A549 (cell line): ENCODE data around the gene ABCF3. TPM values are rescaled to one million over a fixed set of nuclear protein-coding genes. Genes with fewer than 3 reads are reported as not detected.
A peak's percentile ranks its signal among the peaks of the same experiment; 100 is the strongest.

Experiments used
- ATAC-seq, 2 experiments: fragments of 200-7000 bp in 1 of 2; fragments of >200 bp in 1 of 2; cut with Nextera tagmentation in 1 of 2; cut with Tn5 transposase in 1 of 2; 3 replicates each; pipeline versions ENCODE4 v1.8.0 to v1.9.1; 2018 to 2020; ENCODE audit warnings: mild to moderate bottlenecking in 1 of 2, moderate library complexity in 1 of 2
- CTCF ChIA-PET: fragments of 300-600 bp; sonication (Branson Sonifier 250); formaldehyde crosslinking; extraction: SDS; loops from one replicate; lab custom pipeline; 2021; ENCODE audit warnings: antibody characterized with exemption, inconsistent platforms; lab: Yijun Ruan, JAX
- POLR2A ChIA-PET: fragments of 350-600 bp; formaldehyde crosslinking; extraction: SDS; loops from one replicate; lab custom pipeline; 2021; ENCODE audit warnings: antibody characterized with exemption, inconsistent platforms; lab: Yijun Ruan, JAX
- DNase-seq, 2 experiments: peaks; one replicate each; pipeline versions ENCODE4 v3.0.0 to v3.0.0-alpha.2; 2011 to 2016; ENCODE audit warnings: low read depth in 1 of 2, low spot score in 1 of 2
- FAIRE-seq: peaks from 2 replicates; lab custom pipeline; 2011; peaks lifted over from hg19 to GRCh38; lab: Jason Lieb, UNC
- H3K27ac ChIP-seq, 2 experiments: fragments of >200 bp; sonication (Bioruptor Twin); formaldehyde crosslinking; 3 replicates each; pipeline ENCODE4 v1.5.1; 2016 to 2017
- H3K4me1 ChIP-seq: fragments of >200 bp; sonication (Bioruptor Twin); formaldehyde crosslinking; 3 replicates; pipeline ENCODE4 v1.6.1; 2016
- H3K4me2 ChIP-seq: fragments of >200 bp; sonication (Bioruptor Twin); formaldehyde crosslinking; 3 replicates; pipeline ENCODE4 v1.6.1; 2016
- H3K4me3 ChIP-seq: fragments of >200 bp; sonication (Bioruptor Twin); formaldehyde crosslinking; 3 replicates; pipeline ENCODE4 v1.5.1; 2016
- H3K9me3 ChIP-seq: fragments of >200 bp; sonication (Bioruptor Twin); formaldehyde crosslinking; 3 replicates; pipeline ENCODE4 v1.6.1; 2016
- CBX8 ChIP-seq: fragments of 200-600 bp; sonication (generic); IDR thresholded peaks from 2 replicates; pipeline ENCODE4 v1.6.1; 2016
- CHD4 ChIP-seq: fragments of 200-600 bp; sonication (generic); IDR thresholded peaks from 2 replicates; pipeline ENCODE4 v1.6.1; 2016; ENCODE audit warnings: antibody characterized with exemption, mild to moderate bottlenecking, borderline replicate concordance
- EHMT2 ChIP-seq: fragments of 200-600 bp; sonication (generic); IDR thresholded peaks from 2 replicates; pipeline ENCODE4 v1.6.1; 2016; ENCODE audit warnings: antibody characterized with exemption, low read depth, mild to moderate bottlenecking, moderate library complexity
- EP300 ChIP-seq, 2 experiments: fragments of >200 bp; sonication (Bioruptor Twin); formaldehyde crosslinking; IDR thresholded peaks; 2 replicates in 1 of 2; 3 replicates in 1 of 2; pipeline ENCODE4 v1.6.1; 2016 to 2017
- ESRRA ChIP-seq: fragments of 150-350 bp; IDR thresholded peaks from 2 replicates; pipeline ENCODE4 v1.6.1; 2014; ENCODE audit warnings: mild to moderate bottlenecking, low read length, borderline replicate concordance
- FOSL2 ChIP-seq, 2 experiments: fragments of 450-650 bp in 1 of 2; fragments of >200 bp in 1 of 2; sonication (Bioruptor Twin) in 1 of 2; formaldehyde crosslinking; IDR thresholded peaks; 2 replicates each; pipeline versions ENCODE4 v1.5.0 to v1.6.1; 2016 to 2020; ENCODE audit warnings: mild to moderate bottlenecking in 1 of 2, moderate library complexity in 1 of 2
- FOXS1 ChIP-seq: fragments of 250-450 bp; sonication (Bioruptor Pico); IDR thresholded peaks from 2 replicates; pipeline ENCODE4 v1.5.0; 2020; ENCODE audit warnings: mild to moderate bottlenecking, moderate library complexity
- GATA3 ChIP-seq: IDR thresholded peaks from 2 replicates; pipeline ENCODE4 v1.6.1; 2012; ENCODE audit warnings: borderline replicate concordance
- HDAC2 ChIP-seq: fragments of 200-600 bp; sonication (generic); IDR thresholded peaks from 2 replicates; pipeline ENCODE4 v1.6.1; 2016
- HOXA7 ChIP-seq: fragments of 250-450 bp; sonication (Bioruptor Pico); IDR thresholded peaks from 2 replicates; pipeline ENCODE4 v1.5.0; 2020; ENCODE audit warnings: mild to moderate bottlenecking, moderate library complexity
- HOXB5 ChIP-seq: fragments of 250-450 bp; sonication (Bioruptor Pico); IDR thresholded peaks from 2 replicates; pipeline ENCODE4 v1.5.0; 2020; ENCODE audit warnings: mild to moderate bottlenecking, moderate library complexity
- JUN ChIP-seq, 2 experiments: fragments of >200 bp; sonication (Bioruptor Twin); formaldehyde crosslinking; IDR thresholded peaks; 2 replicates in 1 of 2; 3 replicates in 1 of 2; pipeline ENCODE4 v1.6.1; 2016 to 2017
- JUNB ChIP-seq: fragments of >200 bp; sonication (Bioruptor Twin); formaldehyde crosslinking; IDR thresholded peaks from 2 replicates; pipeline ENCODE4 v1.6.1; 2016
- KDM1A ChIP-seq: fragments of 200-600 bp; sonication (generic); IDR thresholded peaks from 2 replicates; pipeline ENCODE4 v1.6.1; 2016; ENCODE audit warnings: low read depth, mild to moderate bottlenecking
- KDM5A ChIP-seq: fragments of 200-600 bp; sonication (generic); IDR thresholded peaks from 2 replicates; pipeline ENCODE4 v1.6.1; 2016; ENCODE audit warnings: antibody characterized with exemption, mild to moderate bottlenecking
- MAZ ChIP-seq: fragments of 150-350 bp; IDR thresholded peaks from 2 replicates; pipeline ENCODE4 v1.6.1; 2014; ENCODE audit warnings: antibody characterized with exemption, low read depth, low read length, borderline replicate concordance
- NR3C1 ChIP-seq: fragments of >200 bp; sonication (Bioruptor Twin); formaldehyde crosslinking; IDR thresholded peaks from 3 replicates; pipeline ENCODE4 v1.6.1; 2017
- PHF8 ChIP-seq: fragments of 200-600 bp; sonication (generic); IDR thresholded peaks from 2 replicates; pipeline ENCODE4 v1.6.1; 2016; ENCODE audit warnings: low read depth, mild to moderate bottlenecking, antibody characterized with exemption, moderate library complexity, borderline replicate concordance
- POLR2A ChIP-seq: IDR thresholded peaks from 2 replicates; pipeline ENCODE4 v1.6.1; 2012; ENCODE audit warnings: mild to moderate bottlenecking, low read length
- RNF2 ChIP-seq: fragments of 200-600 bp; sonication (generic); IDR thresholded peaks from 2 replicates; pipeline ENCODE4 v1.6.1; 2016; ENCODE audit warnings: low read depth, mild to moderate bottlenecking, antibody characterized with exemption, moderate library complexity, borderline replicate concordance
- SMC3 ChIP-seq: fragments of >200 bp; sonication (Bioruptor Twin); formaldehyde crosslinking; IDR thresholded peaks from 3 replicates; pipeline ENCODE4 v1.6.1; 2018; ENCODE audit warnings: inconsistent platforms
- TFCP2L1 ChIP-seq: fragments of 250-450 bp; sonication (Bioruptor Pico); IDR thresholded peaks from 2 replicates; pipeline ENCODE4 v1.5.0; 2021; ENCODE audit warnings: mild to moderate bottlenecking
- ZC3H11A ChIP-seq: fragments of 450-650 bp; IDR thresholded peaks from 2 replicates; pipeline ENCODE4 v1.6.1; 2014; ENCODE audit warnings: antibody characterized with exemption, mild to moderate bottlenecking
- ZSCAN20 ChIP-seq: fragments of 250-450 bp; sonication (Bioruptor Pico); IDR thresholded peaks from 2 replicates; pipeline ENCODE4 v1.8.0; 2022; ENCODE audit warnings: mild to moderate bottlenecking, moderate library complexity
- WGBS: methylation state at CpG from one replicate; pipeline ENCODE4 v1.1.6; 2017; ENCODE audit errors: missing lambda C conversion rate; 5-methylcytosine and 5-hydroxymethylcytosine counted together
- polyA plus RNA-seq, 4 experiments: library from polyadenylated mRNA; depleted of rRNA in 3 of 4; stranded (reverse); fragments of >200 nt; fragmentation: RNase III in 1 of 4; extraction: RNeasy Plus Mini Kit Qiagen cat#74134 plus additional on column Dnase treatment in 1 of 4; gene quantifications; 2 replicates in 3 of 4; 3 replicates in 1 of 4; pipeline ENCODE4 v1.2.3, GENCODE V29; 2011 to 2017
- TF ChIP-seq, protein P1 (sequence below): IDR thresholded peaks from 2 replicates; pipeline ENCODE4 v1.6.1; 2012
- TF ChIP-seq, protein P2 (sequence below): fragments of >200 bp; sonication (Bioruptor Twin); formaldehyde crosslinking; IDR thresholded peaks from 3 replicates; pipeline ENCODE4 v1.6.1; 2016
- TF ChIP-seq, protein P3 (sequence below): fragments of 200-600 bp; sonication (generic); IDR thresholded peaks from 2 replicates; pipeline ENCODE4 v1.6.1; 2016; ENCODE audit warnings: antibody characterized with exemption, mild to moderate bottlenecking, moderate library complexity

The ABCF3 gene
- polyA plus RNA-seq, 2 of the 4 experiments (the other 2 are of a cell fraction) = 35.3 to 46.6 TPM

DNA sequence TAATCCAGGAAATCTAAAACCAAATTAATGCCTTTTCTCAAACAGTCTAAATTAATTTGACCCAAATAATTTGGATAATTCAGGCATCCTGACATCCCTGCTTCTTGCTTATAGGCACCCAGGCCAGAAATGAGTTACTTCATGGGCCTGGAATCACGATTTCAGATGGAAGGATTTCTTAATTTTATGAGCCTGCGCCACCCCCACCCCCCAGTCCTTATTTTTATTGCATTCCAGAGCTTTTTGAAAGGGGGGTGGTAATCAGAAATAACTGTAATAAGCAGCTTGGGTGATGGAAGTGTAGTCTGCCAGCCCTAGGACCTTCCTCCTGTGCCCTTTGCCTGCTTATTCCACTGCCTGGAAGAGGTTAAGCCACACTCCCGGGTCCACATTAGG lies 10.0 kb upstream of the ABCF3 start:
- H3K27ac ChIP-seq = peak overlapping the region; percentile 95 to 99
- peak overlapping the region; percentile 92 for H3K4me2 ChIP-seq
- TF ChIP-seq MAZ (no peak), HDAC2 (no peak), FOXS1 (CRISPR knock-in tag) (no peak), SMC3 (no peak), HOXA7 (no peak), HOXB5 (no peak), KDM1A (no peak), KDM5A (no peak), JUNB (no peak), ESRRA (no peak), GATA3 (no peak), NR3C1 (no peak), POLR2A (no peak), PHF8 (no peak)
- TF ChIP-seq, protein P1, sequence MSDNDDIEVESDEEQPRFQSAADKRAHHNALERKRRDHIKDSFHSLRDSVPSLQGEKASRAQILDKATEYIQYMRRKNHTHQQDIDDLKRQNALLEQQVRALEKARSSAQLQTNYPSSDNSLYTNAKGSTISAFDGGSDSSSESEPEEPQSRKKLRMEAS = no peak
- TF ChIP-seq, protein P2, sequence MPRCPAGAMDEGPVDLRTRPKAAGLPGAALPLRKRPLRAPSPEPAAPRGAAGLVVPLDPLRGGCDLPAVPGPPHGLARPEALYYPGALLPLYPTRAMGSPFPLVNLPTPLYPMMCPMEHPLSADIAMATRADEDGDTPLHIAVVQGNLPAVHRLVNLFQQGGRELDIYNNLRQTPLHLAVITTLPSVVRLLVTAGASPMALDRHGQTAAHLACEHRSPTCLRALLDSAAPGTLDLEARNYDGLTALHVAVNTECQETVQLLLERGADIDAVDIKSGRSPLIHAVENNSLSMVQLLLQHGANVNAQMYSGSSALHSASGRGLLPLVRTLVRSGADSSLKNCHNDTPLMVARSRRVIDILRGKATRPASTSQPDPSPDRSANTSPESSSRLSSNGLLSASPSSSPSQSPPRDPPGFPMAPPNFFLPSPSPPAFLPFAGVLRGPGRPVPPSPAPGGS = no peak
- peaks cover 15% of the 10 kb centered on the region for H3K4me1 ChIP-seq
- no peaks in the 10 kb centered on the region for H3K9me3 ChIP-seq
- WGBS = 17% methylated on average over 3 of the region's 3 CpGs
- peak overlapping the region; percentile 91 for H3K4me3 ChIP-seq
- ChIA-PET POLR2A (interaction anchor here (1.0 to 2.0 kb wide), 3 partner anchors 10 to 186 kb away, joined by 3 to 14 read pairs (median 3); partner anchors contain the start of gene ABCF3), CTCF (interaction anchor here (1.0 to 1.4 kb wide), 3 partner anchors 55 to 386 kb away, joined by 3 to 6 read pairs (median 4); partner anchors contain the start of gene EPHB3)
- FAIRE-seq (no peak), ATAC-seq (peak; percentile 9 to 13; a peak in 4 of 6 replicates), DNase-seq (no peak)

DNA sequence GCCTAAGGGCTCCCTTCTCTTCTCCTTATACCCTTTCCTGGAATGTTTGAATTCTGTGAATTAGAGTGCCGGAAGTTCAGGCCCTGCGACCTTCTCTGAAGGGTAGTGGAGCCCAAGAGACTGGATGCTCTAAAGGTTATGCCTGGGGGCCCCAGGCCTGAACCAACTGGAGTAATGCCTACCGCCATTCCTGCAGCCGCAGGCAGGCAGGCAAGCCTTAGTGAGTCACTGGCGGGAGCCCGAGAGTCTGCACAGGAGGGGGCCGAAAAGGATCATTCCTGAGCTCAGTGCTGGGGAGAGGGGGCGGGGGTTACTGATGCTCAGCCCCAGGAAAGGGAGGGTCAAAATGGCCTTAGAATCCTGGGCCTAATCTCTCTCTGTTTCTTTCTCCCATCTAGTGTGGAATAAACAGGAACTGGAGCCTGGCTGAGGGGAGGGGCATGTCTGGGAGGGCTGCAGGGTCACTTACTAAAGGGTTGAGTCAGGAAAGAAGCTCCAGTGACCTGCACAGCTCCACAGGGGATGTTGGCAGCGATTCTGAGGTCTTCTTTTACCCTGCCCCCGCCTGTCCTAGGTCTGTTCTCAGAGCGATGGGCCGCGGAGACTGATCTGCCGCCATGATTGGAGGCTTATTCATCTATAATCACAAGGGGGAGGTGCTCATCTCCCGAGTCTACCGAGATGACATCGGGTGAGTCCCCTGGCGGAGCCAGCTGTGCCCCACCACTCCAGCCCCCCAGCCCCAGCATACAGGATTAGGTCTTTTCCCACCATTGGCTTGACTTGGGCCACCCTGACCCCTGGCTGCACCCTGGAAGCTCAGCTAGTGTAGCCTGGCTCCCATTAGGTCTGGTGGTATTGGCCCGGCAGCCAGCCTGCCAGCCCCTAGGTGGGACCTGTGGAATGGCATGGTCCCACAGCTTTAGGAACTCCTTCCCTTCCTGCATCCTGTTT lies 9.3 kb upstream of the ABCF3 start:
- no peak for FAIRE-seq
- no peaks in the 10 kb centered on the region for H3K9me3 ChIP-seq
- TF ChIP-seq, protein P2 = 0 out of 3 replicates have a peak, but pooled peaks have one; percentile 21
- TF ChIP-seq TFCP2L1 (no peak), HOXB5 (no peak), ZSCAN20 (CRISPR knock-in tag) (no peak), ZC3H11A (no peak), CBX8 (no peak), EP300 (IDR thresholded peaks at IDR 0.05) (no peak), CHD4 (no peak), SMC3 (no peak), HDAC2 (no peak), JUN (IDR thresholded peaks at IDR 0.05) (0 out of 5 replicates have a peak, but pooled peaks of 1 of the 2 experiments have one; percentile 31), EHMT2 (no peak), FOSL2 (IDR thresholded peaks at IDR 0.05) (no peak), FOSL2 (CRISPR knock-in tag; IDR thresholded peaks at IDR 0.05) (peak; percentile 74), RNF2 (no peak)
- TF ChIP-seq, protein P1 = 0 out of 2 replicates have a peak, but pooled peaks have one; percentile 13
- TF ChIP-seq, protein P3, sequence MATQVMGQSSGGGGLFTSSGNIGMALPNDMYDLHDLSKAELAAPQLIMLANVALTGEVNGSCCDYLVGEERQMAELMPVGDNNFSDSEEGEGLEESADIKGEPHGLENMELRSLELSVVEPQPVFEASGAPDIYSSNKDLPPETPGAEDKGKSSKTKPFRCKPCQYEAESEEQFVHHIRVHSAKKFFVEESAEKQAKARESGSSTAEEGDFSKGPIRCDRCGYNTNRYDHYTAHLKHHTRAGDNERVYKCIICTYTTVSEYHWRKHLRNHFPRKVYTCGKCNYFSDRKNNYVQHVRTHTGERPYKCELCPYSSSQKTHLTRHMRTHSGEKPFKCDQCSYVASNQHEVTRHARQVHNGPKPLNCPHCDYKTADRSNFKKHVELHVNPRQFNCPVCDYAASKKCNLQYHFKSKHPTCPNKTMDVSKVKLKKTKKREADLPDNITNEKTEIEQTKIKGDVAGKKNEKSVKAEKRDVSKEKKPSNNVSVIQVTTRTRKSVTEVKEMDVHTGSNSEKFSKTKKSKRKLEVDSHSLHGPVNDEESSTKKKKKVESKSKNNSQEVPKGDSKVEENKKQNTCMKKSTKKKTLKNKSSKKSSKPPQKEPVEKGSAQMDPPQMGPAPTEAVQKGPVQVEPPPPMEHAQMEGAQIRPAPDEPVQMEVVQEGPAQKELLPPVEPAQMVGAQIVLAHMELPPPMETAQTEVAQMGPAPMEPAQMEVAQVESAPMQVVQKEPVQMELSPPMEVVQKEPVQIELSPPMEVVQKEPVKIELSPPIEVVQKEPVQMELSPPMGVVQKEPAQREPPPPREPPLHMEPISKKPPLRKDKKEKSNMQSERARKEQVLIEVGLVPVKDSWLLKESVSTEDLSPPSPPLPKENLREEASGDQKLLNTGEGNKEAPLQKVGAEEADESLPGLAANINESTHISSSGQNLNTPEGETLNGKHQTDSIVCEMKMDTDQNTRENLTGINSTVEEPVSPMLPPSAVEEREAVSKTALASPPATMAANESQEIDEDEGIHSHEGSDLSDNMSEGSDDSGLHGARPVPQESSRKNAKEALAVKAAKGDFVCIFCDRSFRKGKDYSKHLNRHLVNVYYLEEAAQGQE = no peak
- TF ChIP-seq, all 56 proteins: peak for 4
- Histone ChIP-seq H3K4me3 (peak overlapping the region; percentile 91), H3K4me1 (peaks cover 15% of the 10 kb centered on the region), H3K27ac (peak overlapping the region; percentile 95 to 99), H3K4me2 (peak overlapping the region; percentile 92)
- ChIA-PET CTCF (interaction anchor here (1.0 to 1.6 kb wide), 6 partner anchors 9 to 385 kb away, joined by 3 to 6 read pairs (median 4); partner anchors contain the start of gene EPHB3), POLR2A (interaction anchor here (0.7 to 2.0 kb wide), 5 partner anchors 9 to 186 kb away, joined by 3 to 14 read pairs (median 3); partner anchors contain the start of genes ABCF3 and EIF2B5)
- ATAC-seq (peak; percentile 78 to 82), DNase-seq (peak; percentile 64 to 77)
- 29% methylated on average over 13 of the region's 19 CpGs for WGBS
